ENCODE measurements around the gene ACOXL.

The ACOXL gene

DNA sequence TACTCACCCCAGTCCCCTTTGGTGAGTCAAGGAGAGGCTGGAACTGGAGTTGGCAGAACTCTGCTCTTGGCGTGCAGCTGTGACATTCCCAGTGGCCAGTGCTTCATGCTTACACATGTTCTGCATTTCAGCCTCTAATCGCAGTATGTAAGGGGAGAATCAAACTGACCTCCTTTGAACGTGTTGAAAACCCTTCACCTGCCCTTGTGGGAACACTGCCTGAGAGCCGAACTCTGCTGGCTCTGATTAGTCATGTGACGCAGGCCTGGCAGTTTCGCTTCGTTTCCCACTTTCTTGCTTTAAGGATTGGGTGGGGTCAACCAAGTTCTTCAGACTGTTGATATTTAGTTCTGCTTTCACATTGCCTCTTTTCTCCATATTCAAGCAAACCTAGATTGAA is 214.5 kb downstream of the ACOXL start:
- Histone ChIP-seq H3K4me3 (replicated peaks; ENCODE audit: low read depth, low read length) (no peak overlapping the region), H3K27me3 (replicated peaks; ENCODE audit: control insufficient read depth, insufficient read depth, low read length) (no peaks in the 10 kb centered on the region), H3K36me3 (ENCODE audit: control insufficient read depth, insufficient read depth, low read length) (no peaks in the 10 kb centered on the region)
- TF ChIP-seq, protein P1, sequence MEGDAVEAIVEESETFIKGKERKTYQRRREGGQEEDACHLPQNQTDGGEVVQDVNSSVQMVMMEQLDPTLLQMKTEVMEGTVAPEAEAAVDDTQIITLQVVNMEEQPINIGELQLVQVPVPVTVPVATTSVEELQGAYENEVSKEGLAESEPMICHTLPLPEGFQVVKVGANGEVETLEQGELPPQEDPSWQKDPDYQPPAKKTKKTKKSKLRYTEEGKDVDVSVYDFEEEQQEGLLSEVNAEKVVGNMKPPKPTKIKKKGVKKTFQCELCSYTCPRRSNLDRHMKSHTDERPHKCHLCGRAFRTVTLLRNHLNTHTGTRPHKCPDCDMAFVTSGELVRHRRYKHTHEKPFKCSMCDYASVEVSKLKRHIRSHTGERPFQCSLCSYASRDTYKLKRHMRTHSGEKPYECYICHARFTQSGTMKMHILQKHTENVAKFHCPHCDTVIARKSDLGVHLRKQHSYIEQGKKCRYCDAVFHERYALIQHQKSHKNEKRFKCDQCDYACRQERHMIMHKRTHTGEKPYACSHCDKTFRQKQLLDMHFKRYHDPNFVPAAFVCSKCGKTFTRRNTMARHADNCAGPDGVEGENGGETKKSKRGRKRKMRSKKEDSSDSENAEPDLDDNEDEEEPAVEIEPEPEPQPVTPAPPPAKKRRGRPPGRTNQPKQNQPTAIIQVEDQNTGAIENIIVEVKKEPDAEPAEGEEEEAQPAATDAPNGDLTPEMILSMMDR (IDR thresholded peaks at IDR 0.05; ENCODE audit: insufficient read depth, low read length, poor library complexity, severe bottlenecking) = no peak
- no peak for DNase-seq (ENCODE audit: extremely low read depth, insufficient read length)

DNA sequence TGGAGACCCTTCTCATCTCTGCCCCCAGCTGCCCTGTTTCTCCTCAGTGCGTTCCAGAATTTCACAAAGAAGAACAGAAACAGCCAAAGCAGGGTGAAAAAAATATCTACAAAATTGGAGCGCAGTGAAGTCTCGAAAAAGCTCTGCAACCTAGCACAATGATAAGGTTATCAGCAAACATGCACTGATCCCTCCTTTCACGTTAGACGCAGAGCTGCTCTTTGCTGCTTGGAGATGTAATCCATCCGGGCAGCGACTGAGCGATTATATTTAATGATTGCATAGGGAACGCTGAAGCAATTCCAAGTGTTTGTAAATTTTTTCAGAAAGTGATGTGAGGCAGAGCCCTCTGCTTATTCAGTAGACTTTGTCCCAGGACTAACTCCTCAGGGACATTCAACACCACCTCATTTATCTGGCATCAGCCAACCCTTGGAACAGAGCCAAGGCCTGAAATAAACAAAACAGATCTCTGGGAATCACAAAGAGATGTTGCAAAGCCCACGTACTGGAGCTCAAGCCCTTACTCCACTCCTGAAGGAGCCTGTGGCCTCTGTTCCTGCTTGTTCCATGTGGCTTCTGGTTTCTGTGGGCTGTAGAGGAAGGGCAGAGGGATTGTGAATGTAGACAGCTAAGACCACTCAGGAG is 215.8 kb downstream of the ACOXL start:
- DNase-seq (ENCODE audit: extremely low read depth, insufficient read length) = no peak
- TF ChIP-seq, protein P1 (IDR thresholded peaks at IDR 0.05; ENCODE audit: insufficient read depth, low read length, poor library complexity, severe bottlenecking) = no peak
- Histone ChIP-seq H3K36me3 (ENCODE audit: control insufficient read depth, insufficient read depth, low read length) (no peaks in the 10 kb centered on the region), H3K4me3 (replicated peaks; ENCODE audit: low read depth, low read length) (no peak overlapping the region), H3K27me3 (replicated peaks; ENCODE audit: control insufficient read depth, insufficient read depth, low read length) (no peaks in the 10 kb centered on the region)

DNA sequence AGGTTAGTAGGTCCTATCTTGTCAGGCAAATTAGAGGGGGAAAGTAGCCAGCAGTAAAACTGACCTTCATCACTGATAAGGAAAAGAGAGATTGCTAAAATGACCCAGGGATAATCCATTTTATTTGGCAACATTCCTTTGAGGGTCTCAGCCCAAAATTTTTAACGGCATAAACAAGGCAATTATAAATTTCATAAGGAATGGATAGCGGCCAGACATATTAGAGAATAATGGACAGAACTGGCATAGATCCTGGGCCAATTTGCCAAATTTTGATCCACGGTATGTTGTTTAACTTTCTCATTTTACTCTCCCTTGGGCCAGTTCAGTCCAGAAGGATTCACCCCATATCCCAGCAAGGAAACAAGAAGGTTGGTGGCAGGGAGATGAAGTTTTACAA is 217.9 kb downstream of the ACOXL start:
- TF ChIP-seq, protein P1 (IDR thresholded peaks at IDR 0.05; ENCODE audit: insufficient read depth, low read length, poor library complexity, severe bottlenecking) = no peak
- DNase-seq (ENCODE audit: extremely low read depth, insufficient read length) = no peak
- H3K27me3 ChIP-seq (replicated peaks; ENCODE audit: control insufficient read depth, insufficient read depth, low read length) = no peaks in the 10 kb centered on the region
- no peak overlapping the region for H3K4me3 ChIP-seq (replicated peaks; ENCODE audit: low read depth, low read length)
- no peaks in the 10 kb centered on the region for H3K36me3 ChIP-seq (ENCODE audit: control insufficient read depth, insufficient read depth, low read length)

DNA sequence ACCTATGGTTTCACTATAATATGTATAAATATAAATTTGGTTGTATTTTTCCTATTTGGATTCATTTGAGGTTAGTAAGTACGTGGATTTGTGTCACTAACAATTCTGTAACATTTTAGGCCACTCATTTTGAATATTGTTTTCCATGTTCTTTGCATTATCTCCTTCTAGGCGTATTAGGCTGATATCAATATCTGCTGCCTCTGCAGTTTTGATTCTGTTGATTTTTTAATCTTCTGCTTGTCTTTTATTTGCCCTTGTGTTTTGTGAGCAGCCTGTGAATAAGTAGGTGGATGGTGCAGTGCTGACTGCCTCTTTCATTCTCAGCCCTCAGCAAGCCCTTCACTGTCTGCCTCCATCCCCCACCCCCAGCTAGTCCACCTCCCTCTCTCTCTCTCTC is 222.7 kb downstream of the ACOXL start:
- Histone ChIP-seq H3K27me3 (replicated peaks; ENCODE audit: control insufficient read depth, insufficient read depth, low read length) (peaks cover 1% of the 10 kb centered on the region; the same call in 1 of the 2 replicates), H3K4me3 (replicated peaks; ENCODE audit: low read depth, low read length) (no peak overlapping the region), H3K36me3 (ENCODE audit: control insufficient read depth, insufficient read depth, low read length) (no peaks in the 10 kb centered on the region)
- DNase-seq (ENCODE audit: extremely low read depth, insufficient read length) = no peak
- TF ChIP-seq, protein P1 (IDR thresholded peaks at IDR 0.05; ENCODE audit: insufficient read depth, low read length, poor library complexity, severe bottlenecking) = no peak

DNA sequence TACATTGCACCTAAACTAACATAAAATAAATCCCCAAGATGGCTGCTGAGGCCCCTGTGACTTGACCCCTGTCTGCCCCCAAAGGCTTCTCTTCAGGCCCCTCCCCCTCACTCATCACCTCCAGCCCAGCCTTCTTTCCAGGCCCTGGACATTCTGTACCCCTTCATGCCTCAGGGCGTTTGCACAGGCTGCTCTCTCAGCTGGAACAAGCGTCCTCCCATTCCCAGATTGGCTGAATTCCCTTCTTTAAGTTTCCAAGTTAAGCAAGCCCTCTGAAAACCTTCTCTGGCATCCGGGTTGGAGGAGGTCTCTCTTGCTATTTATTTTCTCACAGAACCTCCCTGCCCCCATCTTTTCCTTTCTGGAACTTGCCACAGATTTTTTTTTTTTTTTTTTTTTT is 223.2 kb downstream of the ACOXL start:
- no peaks in the 10 kb centered on the region for H3K36me3 ChIP-seq (ENCODE audit: control insufficient read depth, insufficient read depth, low read length)
- no peak for DNase-seq (ENCODE audit: extremely low read depth, insufficient read length)
- TF ChIP-seq, protein P1 (IDR thresholded peaks at IDR 0.05; ENCODE audit: insufficient read depth, low read length, poor library complexity, severe bottlenecking) = no peak
- H3K27me3 ChIP-seq (replicated peaks; ENCODE audit: control insufficient read depth, insufficient read depth, low read length) = peaks cover 1% of the 10 kb centered on the region; the same call in 1 of the 2 replicates
- H3K4me3 ChIP-seq (replicated peaks; ENCODE audit: low read depth, low read length) = no peak overlapping the region

DNA sequence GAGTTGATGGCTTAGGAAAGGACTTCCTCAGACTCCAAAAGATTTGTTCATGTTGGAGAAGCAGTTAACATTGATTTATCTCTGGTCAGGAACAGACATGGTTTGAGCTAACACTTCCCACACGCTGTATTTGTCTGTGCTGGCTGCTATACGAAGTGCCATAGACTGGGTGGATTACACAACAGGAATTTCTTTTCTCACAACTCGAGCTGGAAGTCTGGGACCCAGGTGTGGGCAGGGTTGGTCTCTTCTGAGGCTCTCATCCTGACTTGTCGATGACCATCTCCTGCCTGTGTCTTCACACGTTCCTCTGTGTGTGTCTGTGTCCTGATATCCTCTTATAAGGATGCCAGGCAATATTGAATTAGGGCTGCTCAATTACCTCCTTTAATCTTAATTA is 224.9 kb downstream of the ACOXL start:
- DNase-seq (ENCODE audit: extremely low read depth, insufficient read length) = no peak
- TF ChIP-seq, protein P1 (IDR thresholded peaks at IDR 0.05; ENCODE audit: insufficient read depth, low read length, poor library complexity, severe bottlenecking) = no peak
- no peak overlapping the region for H3K4me3 ChIP-seq (replicated peaks; ENCODE audit: low read depth, low read length)
- H3K27me3 ChIP-seq (replicated peaks; ENCODE audit: control insufficient read depth, insufficient read depth, low read length) = peaks cover 1% of the 10 kb centered on the region; the same call in 1 of the 2 replicates
- no peaks in the 10 kb centered on the region for H3K36me3 ChIP-seq (ENCODE audit: control insufficient read depth, insufficient read depth, low read length)

Measured in GM06990 (cell line).